PC-9 (cell line): ENCODE data around the gene MACROD2. TPM values are rescaled to one million over a fixed set of nuclear protein-coding genes. Genes with fewer than 3 reads are reported as not detected.

Experiments
- BruUV-seq: library from RNA; stranded (reverse); fragments of 400-500 nt; replicated peaks from 2 replicates; lab custom pipeline; 2021; lab: Mats Ljungman, UMichigan
- CTCF ChIA-PET: fragments of 300-600 bp; sonication (Branson Sonifier 250); formaldehyde crosslinking; loops from one replicate; lab custom pipeline; 2022; ENCODE audit warnings: antibody characterized with exemption; lab: Charles Lee
- POLR2A ChIA-PET: fragments of 300-600 bp; sonication (Branson Sonifier 250); formaldehyde crosslinking; loops from one replicate; lab custom pipeline; 2022; ENCODE audit warnings: antibody characterized with exemption; ENCODE audit not compliant: unreplicated experiment; lab: Charles Lee
- DNase-seq, 2 experiments: peaks; one replicate each; pipeline versions ENCODE4 v3.0.0 to v3.0.0-alpha.2; 2015 to 2022; ENCODE audit warnings: mixed read lengths in 1 of 2
- H2AFZ ChIP-seq: fragments of 200-600 bp; sonication (generic); 2 replicates; pipeline ENCODE4 v1.8.1; 2017; ENCODE audit warnings: antibody characterized with exemption
- H3F3A ChIP-seq: fragments of 200-600 bp; sonication (generic); 2 replicates; pipeline ENCODE4 v1.8.1; 2017; ENCODE audit warnings: antibody characterized with exemption, mild to moderate bottlenecking, low read depth; ENCODE audit not compliant: insufficient read depth
- H3K27ac ChIP-seq: fragments of 200-600 bp; sonication (generic); 2 replicates; pipeline ENCODE4 v1.6.1; 2016; ENCODE audit warnings: mixed run types
- H3K27me3 ChIP-seq: fragments of 200-600 bp; sonication (generic); 2 replicates; pipeline ENCODE4 v1.6.1; 2016; ENCODE audit warnings: low read depth, mixed run types; ENCODE audit not compliant: insufficient read depth
- H3K36me3 ChIP-seq: fragments of 200-600 bp; sonication (generic); 2 replicates; pipeline ENCODE4 v1.6.1; 2016; ENCODE audit warnings: low read depth, mixed run types
- H3K4me1 ChIP-seq: fragments of 200-600 bp; sonication (generic); replicated peaks from 2 replicates; pipeline ENCODE4 v1.6.1; 2016; ENCODE audit warnings: mixed run types; ENCODE audit not compliant: insufficient read depth
- H3K4me2 ChIP-seq: fragments of 200-600 bp; sonication (generic); 2 replicates; pipeline ENCODE4 v1.6.1; 2017; ENCODE audit warnings: mixed run types
- H3K4me3 ChIP-seq: fragments of 200-600 bp; sonication (generic); 2 replicates; pipeline ENCODE4 v1.6.1; 2016; ENCODE audit warnings: mixed run types
- H3K79me2 ChIP-seq: fragments of 200-600 bp; sonication (generic); 2 replicates; pipeline ENCODE4 v1.6.1; 2017; ENCODE audit warnings: low read depth, mixed run types
- H3K9me2 ChIP-seq: fragments of 200-600 bp; sonication (generic); 2 replicates; pipeline ENCODE4 v1.8.1; 2017; ENCODE audit warnings: mild to moderate bottlenecking; ENCODE audit not compliant: insufficient read depth
- H3K9me3 ChIP-seq: fragments of 200-600 bp; sonication (generic); 2 replicates; pipeline ENCODE4 v1.8.1; 2016; ENCODE audit warnings: low read depth; ENCODE audit not compliant: insufficient read depth
- H4K20me1 ChIP-seq: fragments of 200-600 bp; sonication (generic); 2 replicates; pipeline ENCODE4 v1.8.1; 2017; ENCODE audit not compliant: insufficient read depth
- CTCF ChIP-seq: fragments of 200-600 bp; sonication (generic); conservative IDR thresholded peaks from 2 replicates; pipeline ENCODE4 v1.6.1; 2017; ENCODE audit warnings: mixed run types, antibody characterized with exemption, mild to moderate bottlenecking, moderate library complexity
- EZH2 ChIP-seq: fragments of 200-600 bp; sonication (generic); IDR thresholded peaks from 2 replicates; pipeline ENCODE4 v1.8.0; 2017; ENCODE audit warnings: antibody characterized with exemption, low read depth
- intact Hi-C: fragments of 100-400 bp; cut with micrococcal nuclease; formaldehyde crosslinking; loops from one replicate; pipeline ENCODE4 v1.10.0; 2022; ENCODE audit not compliant: unreplicated experiment
- total RNA-seq: library from RNA; stranded (reverse); gene quantifications from 2 replicates; pipeline ENCODE4 v1.2.3, GENCODE V29; 2021

MACROD2 gene
- total RNA-seq, 1 experiment from 2014 or later, result 11.4 TPM

GRCh38 chr20:15445056-15445840, 1449.9 kb downstream of the MACROD2 start:
- BruUV-seq, result no TSS peak
- no peak for DNase-seq
- POLR2A ChIA-PET, result no interaction called here

GRCh38 chr20:15446373-15446772, 1451.1 kb downstream of the MACROD2 start:
- TF ChIP-seq EZH2, result no peak
- H3K4me2 ChIP-seq, result no peak overlapping the region
- BruUV-seq, result no TSS peak

More at GRCh38 chr20:15445056-15445840, 1449.9 kb downstream of the MACROD2 start:
- Histone ChIP-seq H3K4me1 (no peaks in the 10 kb centered on the region), H2AFZ (no peak overlapping the region), H3F3A (no peaks in the 10 kb centered on the region), H3K36me3 (no peaks in the 10 kb centered on the region), H3K4me3 (no peak overlapping the region), H3K9me3 (no peaks in the 10 kb centered on the region), H4K20me1 (no peaks in the 10 kb centered on the region), H3K27ac (no peak overlapping the region), H3K27me3 (no peaks in the 10 kb centered on the region), H3K79me2 (no peaks in the 10 kb centered on the region), H3K9me2 (no peaks in the 10 kb centered on the region), H3K4me2 (no peak overlapping the region)
- CTCF ChIA-PET, result no interaction called here
- intact Hi-C loops, result no loop called here
- no peak for TF ChIP-seq CTCF
- no peak for TF ChIP-seq EZH2

GRCh38 chr20:15447549-15447948, 1452.2 kb downstream of the MACROD2 start:
- Histone ChIP-seq H3K4me1 (no peaks in the 10 kb centered on the region), H2AFZ (no peak overlapping the region), H3K4me3 (no peak overlapping the region), H3K36me3 (no peaks in the 10 kb centered on the region), H3F3A (no peaks in the 10 kb centered on the region), H3K4me2 (no peak overlapping the region), H3K27me3 (no peaks in the 10 kb centered on the region), H3K79me2 (no peaks in the 10 kb centered on the region), H3K9me3 (no peaks in the 10 kb centered on the region), H3K27ac (no peak overlapping the region), H3K9me2 (no peaks in the 10 kb centered on the region), H4K20me1 (no peaks in the 10 kb centered on the region)
- DNase-seq, result no peak
- intact Hi-C loops, result no loop called here
- TF ChIP-seq CTCF (no peak), EZH2 (no peak)
- ChIA-PET POLR2A (no interaction called here), CTCF (no interaction called here)
- BruUV-seq, result no TSS peak

More at GRCh38 chr20:15446373-15446772, 1451.1 kb downstream of the MACROD2 start:
- Histone ChIP-seq H3K36me3 (no peaks in the 10 kb centered on the region), H4K20me1 (no peaks in the 10 kb centered on the region), H3K4me3 (no peak overlapping the region), H3K9me3 (no peaks in the 10 kb centered on the region), H3K79me2 (no peaks in the 10 kb centered on the region), H3K27ac (no peak overlapping the region), H3K9me2 (no peaks in the 10 kb centered on the region), H3K27me3 (no peaks in the 10 kb centered on the region), H3K4me1 (no peaks in the 10 kb centered on the region), H2AFZ (no peak overlapping the region), H3F3A (no peaks in the 10 kb centered on the region)
- no peak for DNase-seq
- intact Hi-C loops, result no loop called here
- POLR2A ChIA-PET, result no interaction called here
- CTCF ChIA-PET, result interaction anchor here (0.6 kb wide), 1 partner anchor 112 kb away, joined by 4 read pairs; no protein-coding TSS in a partner anchor
